SK-N-SH (cell line): Measurements from ENCODE around the gene INPP5K. TPM values are rescaled to one million over a fixed set of nuclear protein-coding genes. Genes with fewer than 3 reads are reported as not detected.
"Not testable (repeated sequence)": the region's sequence is repeated elsewhere in the genome, so short reads cannot be mapped to it uniquely, and the experiment has no call there.

Experiments
- CTCF ChIA-PET: fragments of 300-600, 350-600 bp; formaldehyde crosslinking; extraction: SDS; loops from one replicate; lab custom pipeline; 2021; lab: Yijun Ruan, JAX
- POLR2A ChIA-PET: fragments of 350-600 bp; sonication (Branson Sonifier 250); formaldehyde crosslinking; extraction: SDS; loops from one replicate; lab custom pipeline; 2020; ENCODE audit warnings: antibody characterized with exemption, inconsistent platforms; lab: Yijun Ruan, JAX
- DNase-seq: peaks from one replicate; pipeline ENCODE4 v3.0.0; 2012
- H2AFZ ChIP-seq: fragments of 200-600 bp; sonication (generic); 2 replicates; pipeline ENCODE4 v1.8.1; 2016; ENCODE audit warnings: antibody characterized with exemption, mild to moderate bottlenecking, low read depth
- H3F3A ChIP-seq: fragments of 200-600 bp; sonication (generic); replicated peaks from 2 replicates; pipeline ENCODE3; 2016; ENCODE audit warnings: antibody characterized with exemption, mild to moderate bottlenecking; ENCODE audit not compliant: insufficient read depth
- H3K27ac ChIP-seq, 2 experiments: fragments of 200-500 bp in 1 of 2; fragments of 200-600 bp in 1 of 2; sonication (Bioruptor generic) in 1 of 2; sonication (generic), shearing (Covaris generic) in 1 of 2; 2 replicates each; pipeline versions ENCODE4 v1.5.1 to v1.6.1; 2014 to 2016; ENCODE audit warnings: low read depth in 2 of 2, inconsistent platforms in 1 of 2, low read length in 1 of 2, mild to moderate bottlenecking in 1 of 2, mixed read lengths in 1 of 2
- H3K27me3 ChIP-seq: fragments of 200-600 bp; sonication (generic), shearing (Covaris generic); 2 replicates; pipeline ENCODE4 v1.6.1; 2016; ENCODE audit warnings: mixed run types; ENCODE audit not compliant: insufficient read depth
- H3K36me3 ChIP-seq, 2 experiments: fragments of 200-500 bp in 1 of 2; fragments of 200-600 bp in 1 of 2; sonication (Bioruptor generic) in 1 of 2; sonication (generic) in 1 of 2; replicated peaks in 1 of 2; 2 replicates each; pipeline versions ENCODE3 to v1.5.1; 2014 to 2016; ENCODE audit warnings: low read length in 1 of 2, mild to moderate bottlenecking in 1 of 2; ENCODE audit not compliant: insufficient read depth in 2 of 2, control insufficient read depth in 1 of 2
- H3K4me1 ChIP-seq, 2 experiments: fragments of 200-500 bp in 1 of 2; fragments of 200-600 bp in 1 of 2; sonication (Bioruptor generic) in 1 of 2; sonication (generic), shearing (Covaris generic) in 1 of 2; 2 replicates each; pipeline versions ENCODE4 v1.5.1 to v1.6.1; 2014 to 2016; ENCODE audit warnings: low read depth in 1 of 2, low read length in 1 of 2, mixed run types in 1 of 2; ENCODE audit not compliant: insufficient read depth in 2 of 2, control insufficient read depth in 1 of 2
- H3K4me2 ChIP-seq: fragments of 200-600 bp; sonication (generic), shearing (Covaris generic); 2 replicates; pipeline ENCODE4 v1.6.1; 2017; ENCODE audit warnings: mixed run types
- H3K4me3 ChIP-seq, 2 experiments: fragments of 200-500 bp in 1 of 2; fragments of 200-600 bp in 1 of 2; sonication (Bioruptor generic) in 1 of 2; sonication (generic), shearing (Covaris generic) in 1 of 2; 2 replicates each; pipeline versions ENCODE4 v1.5.1 to v1.8.1; 2014 to 2016; ENCODE audit warnings: low read depth in 2 of 2, inconsistent platforms in 1 of 2, low read length in 1 of 2, mild to moderate bottlenecking in 1 of 2, mixed read lengths in 1 of 2, moderate library complexity in 1 of 2
- H3K79me2 ChIP-seq: fragments of 200-600 bp; sonication (generic); 2 replicates; pipeline ENCODE4 v1.8.1; 2017; ENCODE audit warnings: mild to moderate bottlenecking; ENCODE audit not compliant: insufficient read depth
- H3K9ac ChIP-seq: fragments of 200-600 bp; sonication (generic); 2 replicates; pipeline ENCODE4 v1.6.1; 2017; ENCODE audit warnings: mixed run types
- H3K9me2 ChIP-seq: fragments of 200-600 bp; sonication (generic); 2 replicates; pipeline ENCODE4 v1.6.1; 2017; ENCODE audit warnings: mixed run types
- H3K9me3 ChIP-seq: fragments of 200-600 bp; sonication (generic); 2 replicates; pipeline ENCODE4 v1.6.1; 2017; ENCODE audit warnings: mixed run types, mild to moderate bottlenecking, moderate library complexity
- H4K20me1 ChIP-seq: fragments of 200-600 bp; sonication (generic); 2 replicates; pipeline ENCODE4 v1.6.1; 2017; ENCODE audit warnings: mild to moderate bottlenecking, mixed run types; ENCODE audit not compliant: insufficient read depth
- CHD2 ChIP-seq: fragments of 150-350 bp; IDR thresholded peaks from 2 replicates; pipeline ENCODE4 v1.6.1; 2018; ENCODE audit warnings: low read length; ENCODE audit not compliant: partially characterized antibody
- ELF1 ChIP-seq: IDR thresholded peaks from 2 replicates; pipeline ENCODE4 v1.4.0; 2012
- EP300 ChIP-seq, 2 experiments: IDR thresholded peaks; 2 replicates each; pipeline versions ENCODE4 v1.4.0 to v1.6.1; 2012; ENCODE audit warnings: borderline replicate concordance in 1 of 2, low read depth in 1 of 2, low read length in 1 of 2
- JUND ChIP-seq: IDR thresholded peaks from 2 replicates; pipeline ENCODE4 v1.4.0; 2012
- MEF2A ChIP-seq: IDR thresholded peaks from 2 replicates; pipeline ENCODE4 v1.4.0; 2012; ENCODE audit warnings: low read depth, borderline replicate concordance
- NFIC ChIP-seq: IDR thresholded peaks from 2 replicates; pipeline ENCODE4 v1.4.0; 2012; ENCODE audit warnings: borderline replicate concordance
- POLR2AphosphoS5 ChIP-seq: IDR thresholded peaks from 2 replicates; pipeline ENCODE4 v1.6.1; 2012; ENCODE audit warnings: low read depth, low read length
- RAD21 ChIP-seq: IDR thresholded peaks from 2 replicates; pipeline ENCODE4 v1.6.1; 2012; ENCODE audit warnings: mild to moderate bottlenecking, low read length
- RFX5 ChIP-seq: IDR thresholded peaks from 2 replicates; pipeline ENCODE4 v1.6.1; 2012; ENCODE audit warnings: mild to moderate bottlenecking, improper control_type of control experiment, low read length
- SIN3A ChIP-seq: IDR thresholded peaks from 2 replicates; pipeline ENCODE4 v1.6.1; 2012; ENCODE audit warnings: low read depth, mild to moderate bottlenecking, low read length, moderate library complexity, borderline replicate concordance
- SMC3 ChIP-seq: IDR thresholded peaks from 2 replicates; pipeline ENCODE4 v1.6.1; 2012; ENCODE audit warnings: low read depth, low read length, improper control_type of control experiment
- TAF1 ChIP-seq: IDR thresholded peaks from 2 replicates; pipeline ENCODE4 v1.6.1; 2012; ENCODE audit warnings: low read depth, mild to moderate bottlenecking, low read length, moderate library complexity, borderline replicate concordance
- TCF12 ChIP-seq: IDR thresholded peaks from 2 replicates; pipeline ENCODE4 v1.4.0; 2012
- YY1 ChIP-seq: IDR thresholded peaks from 2 replicates; pipeline ENCODE4 v1.4.0; 2012; ENCODE audit warnings: low read depth, mild to moderate bottlenecking
- WGBS: methylation state at CpG from one replicate; pipeline ENCODE4 v1.1.6; 2017; ENCODE audit warnings: low lambda C conversion rate; 5-methylcytosine and 5-hydroxymethylcytosine counted together
- polyA plus RNA-seq, 3 experiments: library from polyadenylated mRNA; depleted of rRNA; stranded (reverse); fragments of >200 nt; gene quantifications; 2 replicates each; pipeline ENCODE4 v1.2.3, GENCODE V29; 2012
- TF ChIP-seq, protein P1 (sequence below): IDR thresholded peaks from 2 replicates; pipeline ENCODE4 v1.4.0; 2012; ENCODE audit warnings: low read depth
- TF ChIP-seq, protein P2 (sequence below): fragments of 150-350 bp; IDR thresholded peaks from 2 replicates; pipeline ENCODE4 v1.6.1; 2017; ENCODE audit warnings: antibody characterized with exemption, low read length, low read depth, borderline replicate concordance
- TF ChIP-seq, protein P3 (sequence below): IDR thresholded peaks from 2 replicates; pipeline ENCODE4 v1.4.0; 2012; ENCODE audit warnings: low read depth, borderline replicate concordance
- TF ChIP-seq, protein P4 (sequence below): fragments of 150-350 bp; IDR thresholded peaks from 2 replicates; pipeline ENCODE4 v1.6.1; 2016; ENCODE audit warnings: mild to moderate bottlenecking, low read depth, low read length
- TF ChIP-seq, protein P5 (sequence below): IDR thresholded peaks from 2 replicates; pipeline ENCODE4; 2012

The INPP5K gene
- polyA plus RNA-seq, 1 of the 3 experiments (the other 2 are of a cell fraction): 26.2 TPM

DNA sequence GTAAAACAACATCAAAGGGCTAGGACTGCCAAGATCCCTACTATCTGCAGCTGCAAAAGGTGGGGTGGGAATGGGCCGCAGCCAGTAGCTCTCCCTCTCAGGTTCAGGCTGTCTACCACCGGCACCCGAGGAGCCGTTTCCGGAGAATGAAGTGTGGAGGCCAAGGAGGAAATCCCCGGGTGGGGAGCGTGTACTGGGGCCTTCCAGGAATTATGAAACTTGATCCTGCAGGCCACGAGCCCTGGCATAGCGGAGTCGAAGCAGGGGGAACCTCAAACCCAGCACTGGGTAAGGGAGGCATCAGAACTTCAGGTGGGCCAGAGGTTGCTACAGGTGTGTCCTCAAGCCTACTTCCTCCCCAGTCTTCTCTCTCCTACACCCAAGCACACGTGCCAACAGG is 5.1 kb downstream of the INPP5K start (continued):
- TF ChIP-seq MEF2A: no peak
- TF ChIP-seq, protein P1, sequence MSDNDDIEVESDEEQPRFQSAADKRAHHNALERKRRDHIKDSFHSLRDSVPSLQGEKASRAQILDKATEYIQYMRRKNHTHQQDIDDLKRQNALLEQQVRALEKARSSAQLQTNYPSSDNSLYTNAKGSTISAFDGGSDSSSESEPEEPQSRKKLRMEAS: no peak
- TF ChIP-seq RFX5: no peak
- TF ChIP-seq CHD2: no peak
- TF ChIP-seq SMC3: no peak
- no peak for TF ChIP-seq ELF1

DNA sequence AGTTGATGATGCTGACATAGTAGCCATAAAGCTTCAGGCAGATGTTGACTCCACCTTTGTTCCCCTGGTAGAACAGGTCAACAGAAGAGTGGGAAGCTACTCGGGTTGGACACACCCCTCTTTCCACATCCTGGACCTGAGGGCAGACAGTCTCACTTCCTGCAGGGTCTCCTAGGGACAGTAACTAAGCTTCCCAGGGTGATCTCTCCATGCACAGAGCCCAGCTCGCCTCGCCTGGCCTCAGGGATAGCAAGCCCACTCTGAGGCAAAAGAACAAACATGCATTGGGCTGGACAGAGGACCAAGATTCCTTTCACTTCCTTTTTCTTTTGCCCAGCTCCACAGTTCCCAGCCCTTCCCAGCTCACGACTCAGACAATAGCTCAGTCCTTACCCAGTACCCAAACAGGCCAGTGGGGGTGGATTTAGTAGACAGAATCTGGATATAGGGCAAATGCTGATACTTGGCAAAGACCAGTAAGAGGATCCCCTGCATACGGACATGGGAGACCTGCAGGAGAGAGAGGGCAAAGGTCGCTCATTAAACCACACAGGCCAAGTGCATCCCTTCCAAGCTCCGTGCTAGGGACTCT is 7.0 kb downstream of the INPP5K start:
- no peaks in the 10 kb centered on the region for H3K27me3 ChIP-seq
- peaks cover 9 to 42% of the 10 kb centered on the region in 2 experiments for H3K36me3 ChIP-seq
- DNase-seq: no peak
- no peak overlapping the region for H3K4me3 ChIP-seq
- TF ChIP-seq TCF12: no peak
- no peak for TF ChIP-seq NFIC
- TF ChIP-seq, protein P2, sequence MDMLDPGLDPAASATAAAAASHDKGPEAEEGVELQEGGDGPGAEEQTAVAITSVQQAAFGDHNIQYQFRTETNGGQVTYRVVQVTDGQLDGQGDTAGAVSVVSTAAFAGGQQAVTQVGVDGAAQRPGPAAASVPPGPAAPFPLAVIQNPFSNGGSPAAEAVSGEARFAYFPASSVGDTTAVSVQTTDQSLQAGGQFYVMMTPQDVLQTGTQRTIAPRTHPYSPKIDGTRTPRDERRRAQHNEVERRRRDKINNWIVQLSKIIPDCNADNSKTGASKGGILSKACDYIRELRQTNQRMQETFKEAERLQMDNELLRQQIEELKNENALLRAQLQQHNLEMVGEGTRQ: no peak
- TF ChIP-seq, protein P3, sequence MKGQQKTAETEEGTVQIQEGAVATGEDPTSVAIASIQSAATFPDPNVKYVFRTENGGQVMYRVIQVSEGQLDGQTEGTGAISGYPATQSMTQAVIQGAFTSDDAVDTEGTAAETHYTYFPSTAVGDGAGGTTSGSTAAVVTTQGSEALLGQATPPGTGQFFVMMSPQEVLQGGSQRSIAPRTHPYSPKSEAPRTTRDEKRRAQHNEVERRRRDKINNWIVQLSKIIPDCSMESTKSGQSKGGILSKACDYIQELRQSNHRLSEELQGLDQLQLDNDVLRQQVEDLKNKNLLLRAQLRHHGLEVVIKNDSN: no peak
- TF ChIP-seq EP300 (IDR thresholded peaks at IDR 0.05; ENCODE audit: borderline replicate concordance in 1 of 2, low read depth in 1 of 2, low read length in 1 of 2): no peak
- no peak for TF ChIP-seq ELF1
- TF ChIP-seq SMC3: no peak
- TF ChIP-seq RAD21: no peak
- TF ChIP-seq JUND: no peak
- TF ChIP-seq, protein P4, sequence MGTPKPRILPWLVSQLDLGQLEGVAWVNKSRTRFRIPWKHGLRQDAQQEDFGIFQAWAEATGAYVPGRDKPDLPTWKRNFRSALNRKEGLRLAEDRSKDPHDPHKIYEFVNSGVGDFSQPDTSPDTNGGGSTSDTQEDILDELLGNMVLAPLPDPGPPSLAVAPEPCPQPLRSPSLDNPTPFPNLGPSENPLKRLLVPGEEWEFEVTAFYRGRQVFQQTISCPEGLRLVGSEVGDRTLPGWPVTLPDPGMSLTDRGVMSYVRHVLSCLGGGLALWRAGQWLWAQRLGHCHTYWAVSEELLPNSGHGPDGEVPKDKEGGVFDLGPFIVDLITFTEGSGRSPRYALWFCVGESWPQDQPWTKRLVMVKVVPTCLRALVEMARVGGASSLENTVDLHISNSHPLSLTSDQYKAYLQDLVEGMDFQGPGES: no peak
- TF ChIP-seq, protein P1: no peak
- no peak for TF ChIP-seq YY1
- no peak for TF ChIP-seq TAF1
- no peak for TF ChIP-seq POLR2AphosphoS5
- no peak for TF ChIP-seq SIN3A
- TF ChIP-seq, protein P5, sequence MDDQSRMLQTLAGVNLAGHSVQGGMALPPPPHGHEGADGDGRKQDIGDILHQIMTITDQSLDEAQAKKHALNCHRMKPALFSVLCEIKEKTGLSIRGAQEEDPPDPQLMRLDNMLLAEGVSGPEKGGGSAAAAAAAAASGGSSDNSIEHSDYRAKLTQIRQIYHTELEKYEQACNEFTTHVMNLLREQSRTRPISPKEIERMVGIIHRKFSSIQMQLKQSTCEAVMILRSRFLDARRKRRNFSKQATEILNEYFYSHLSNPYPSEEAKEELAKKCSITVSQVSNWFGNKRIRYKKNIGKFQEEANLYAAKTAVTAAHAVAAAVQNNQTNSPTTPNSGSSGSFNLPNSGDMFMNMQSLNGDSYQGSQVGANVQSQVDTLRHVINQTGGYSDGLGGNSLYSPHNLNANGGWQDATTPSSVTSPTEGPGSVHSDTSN: no peak
- ChIA-PET CTCF (interaction anchor here (1.6 to 2.3 kb wide), 2 partner anchors 10 to 176 kb away, joined by 4 to 13 read pairs; no protein-coding TSS in a partner anchor), POLR2A (no interaction called here)
- WGBS: 64% methylated on average over 7 of the region's 7 CpGs
- no peak overlapping the region for H3K9ac ChIP-seq
- no peak overlapping the region for H3K27ac ChIP-seq
- no peaks in the 10 kb centered on the region for H4K20me1 ChIP-seq
- H3K9me3 ChIP-seq: no peaks in the 10 kb centered on the region
- H3K4me2 ChIP-seq: no peak overlapping the region
- no peaks in the 10 kb centered on the region for H3F3A ChIP-seq
- no peaks in the 10 kb centered on the region; a peak in 1 of 4 replicates for H3K4me1 ChIP-seq
- no peak overlapping the region for H2AFZ ChIP-seq
- H3K9me2 ChIP-seq: no peaks in the 10 kb centered on the region
- peaks cover 4% of the 10 kb centered on the region for H3K79me2 ChIP-seq

DNA sequence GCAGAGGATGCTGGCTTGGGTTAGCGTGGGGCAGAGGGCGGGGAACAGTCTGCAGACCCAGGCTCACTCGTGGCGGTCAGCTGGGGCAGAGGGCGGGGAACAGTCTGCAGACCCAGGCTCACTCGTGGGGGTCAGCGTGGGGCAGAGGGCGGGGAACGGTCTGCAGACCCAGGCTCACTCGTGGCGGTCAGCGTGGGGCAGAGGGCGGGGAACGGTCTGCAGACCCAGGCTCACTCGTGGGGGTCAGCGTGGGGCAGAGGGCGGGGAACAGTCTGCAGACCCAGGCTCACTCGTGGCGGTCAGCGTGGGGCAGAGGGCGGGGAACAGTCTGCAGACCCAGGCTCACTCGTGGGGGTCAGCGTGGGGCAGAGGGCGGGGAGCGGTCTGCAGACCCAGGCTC is 7.7 kb downstream of the INPP5K start:
- POLR2A ChIA-PET, H3K9me2 ChIP-seq, H3K9me3 ChIP-seq, H3K4me1 ChIP-seq, H3F3A ChIP-seq, H3K79me2 ChIP-seq, H4K20me1 ChIP-seq, DNase-seq, H3K4me3 ChIP-seq, H3K27me3 ChIP-seq, H2AFZ ChIP-seq, H3K4me2 ChIP-seq, H3K9ac ChIP-seq, H3K27ac ChIP-seq: not testable (repeated sequence)
- H3K36me3 ChIP-seq: peaks cover 9 to 41% of the 10 kb centered on the region in 2 experiments
- WGBS: 95% methylated on average over 23 of the region's 25 CpGs
- CTCF ChIA-PET: interaction anchor here (1.6 kb wide), 1 partner anchor 175 kb away, joined by 4 read pairs; no protein-coding TSS in a partner anchor
